HepG2 (cell line): ENCODE measurements around the gene ZBTB45. TPM values are rescaled to one million over a fixed set of nuclear protein-coding genes. Genes with fewer than 3 reads are reported as not detected.

Experiments
- ARNT ChIP-seq: fragments of 450-650 bp; IDR thresholded peaks from 2 replicates; pipeline ENCODE4 v1.6.1; 2017
- ATM ChIP-seq: fragments of 450-650 bp; IDR thresholded peaks from 2 replicates; pipeline ENCODE4 v1.7.1; 2017; ENCODE audit warnings: mild to moderate bottlenecking, borderline replicate concordance
- CEBPG ChIP-seq: IDR thresholded peaks from 2 replicates; pipeline ENCODE4 v1.6.1; 2016
- GATAD2A ChIP-seq: IDR thresholded peaks from 2 replicates; pipeline ENCODE4 v1.6.1; 2016
- GFI1 ChIP-seq: sonication (generic); formaldehyde crosslinking; IDR thresholded peaks from 2 replicates; pipeline ENCODE4 v1.5.0; 2020; ENCODE audit warnings: missing genetic modification reagents, mild to moderate bottlenecking, borderline replicate concordance
- GMEB1 ChIP-seq: sonication (generic); formaldehyde crosslinking; IDR thresholded peaks from 2 replicates; pipeline ENCODE4 v1.5.1; 2020; ENCODE audit warnings: missing genetic modification reagents, mild to moderate bottlenecking, borderline replicate concordance
- GTF2F1 ChIP-seq: fragments of 150-350 bp; IDR thresholded peaks from 2 replicates; pipeline ENCODE4 v1.6.1; 2014; ENCODE audit warnings: low read length
- HMGXB4 ChIP-seq, 2 experiments: sonication (generic) in 1 of 2; formaldehyde crosslinking in 1 of 2; IDR thresholded peaks; 2 replicates each; pipeline versions ENCODE4 v1.4.0 to v1.6.1; 2018 to 2020; ENCODE audit warnings: missing genetic modification reagents in 2 of 2, borderline replicate concordance in 1 of 2, low read depth in 1 of 2, mild to moderate bottlenecking in 1 of 2, missing biosample characterization in 1 of 2
- MIXL1 ChIP-seq: IDR thresholded peaks from 2 replicates; pipeline ENCODE4 v1.6.1; 2016
- NFAT5 ChIP-seq: sonication (generic); formaldehyde crosslinking; IDR thresholded peaks from 2 replicates; pipeline ENCODE4 v1.4.0; 2020; ENCODE audit warnings: missing genetic modification reagents
- RBAK ChIP-seq: sonication (generic); formaldehyde crosslinking; IDR thresholded peaks from 2 replicates; pipeline ENCODE4 v1.5.1; 2020; ENCODE audit warnings: mild to moderate bottlenecking, missing genetic modification reagents
- THYN1 ChIP-seq: sonication (generic); formaldehyde crosslinking; IDR thresholded peaks from 2 replicates; pipeline ENCODE4 v1.8.1; 2023; ENCODE audit warnings: low read depth, mild to moderate bottlenecking, moderate library complexity, missing genetic modification reagents, borderline replicate concordance
- ZBTB33 ChIP-seq: sonication (generic); formaldehyde crosslinking; IDR thresholded peaks from 2 replicates; pipeline ENCODE4 v1.4.0; 2020; ENCODE audit warnings: missing genetic modification reagents
- ZNF292 ChIP-seq: sonication (generic); formaldehyde crosslinking; IDR thresholded peaks from 2 replicates; pipeline ENCODE4 v1.8.1; 2022; ENCODE audit warnings: mild to moderate bottlenecking, low read depth, missing genetic modification reagents, borderline replicate concordance
- ZNF572 ChIP-seq: sonication (generic); formaldehyde crosslinking; IDR thresholded peaks from 2 replicates; pipeline ENCODE4 v1.5.1; 2020; ENCODE audit warnings: mild to moderate bottlenecking, missing genetic modification reagents
- ZNF644 ChIP-seq: IDR thresholded peaks from 2 replicates; pipeline ENCODE4 v1.6.1; 2016; ENCODE audit warnings: low read depth
- ZNF704 ChIP-seq: sonication (generic); formaldehyde crosslinking; IDR thresholded peaks from 2 replicates; pipeline ENCODE4 v1.8.1; 2023; ENCODE audit warnings: mild to moderate bottlenecking, inconsistent platforms, moderate library complexity, missing genetic modification reagents, borderline replicate concordance
- polyA plus RNA-seq, 8 experiments: library from polyadenylated mRNA; depleted of rRNA in 3 of 8; stranded (reverse) in 7 of 8; unstranded in 1 of 8; fragments of >200 nt; fragmentation: Illumina TruSeq in 4 of 8; extraction: Trizol in 4 of 8; gene quantifications; 2 replicates each; pipeline versions ENCODE4 v1.2.1 to v1.2.3, GENCODE V29; 2011 to 2016; ENCODE audit warnings: low read depth in 4 of 8, missing spikeins in 1 of 8, mixed read lengths in 1 of 8; ENCODE audit not compliant: insufficient read depth in 1 of 8
- total RNA-seq, 5 experiments: library from RNA; depleted of rRNA; stranded (reverse); fragments of >200 nt; fragmentation: Illumina TruSeq; extraction: Trizol; gene quantifications; 2 replicates each; pipeline ENCODE4 v1.2.3, GENCODE V29; 2016; ENCODE audit warnings: low read depth in 1 of 5

ZBTB45 gene
- total and polyA plus RNA-seq, 2 of the 13 experiments (the other 11 are each of a cell fraction or from before 2014, with no cell fraction given), result 3.0 to 3.7 TPM

- 0 out of 4 replicates have a peak, but pooled peaks of 1 of the 2 experiments have one; percentile 36 for TF ChIP-seq HMGXB4 (CRISPR knock-in tag; IDR thresholded peaks at IDR 0.05; ENCODE audit: borderline replicate concordance in 1 of 2, low read depth in 1 of 2)
- no peak for TF ChIP-seq ZNF704
- no peak; the same call in 1 of the 2 replicates for TF ChIP-seq MIXL1
- TF ChIP-seq ARNT, result no peak
- no peak for TF ChIP-seq ZNF572
- peak; percentile 80 for TF ChIP-seq ZNF292 (CRISPR knock-in tag)
- no peak for TF ChIP-seq THYN1 (CRISPR knock-in tag)
- TF ChIP-seq GMEB1 (CRISPR knock-in tag), result peak; percentile 47; the same call in 1 of the 2 replicates
- no peak for TF ChIP-seq GTF2F1
- no peak for TF ChIP-seq RBAK
- TF ChIP-seq ZNF644 (CRISPR knock-in tag), result peak; percentile 58; the same call in 1 of the 2 replicates
- peak; percentile 72 for TF ChIP-seq GATAD2A (CRISPR knock-in tag)
- peak; percentile 62; the same call in 1 of the 2 replicates for TF ChIP-seq GFI1 (CRISPR knock-in tag)
- TF ChIP-seq NFAT5 (CRISPR knock-in tag), result no peak
- TF ChIP-seq CEBPG (CRISPR knock-in tag), result no peak
- no peak; the same call in 1 of the 2 replicates for TF ChIP-seq ZBTB33
- no peak for TF ChIP-seq ATM
Observed at GRCh38 chr19:58511353-58512208, 8.0 kb downstream of the ZBTB45 start, which contains the start of gene SLC27A5 (continued).
